Stimulated activated CD4-positive, alpha-beta T cell treated with anti-CD3 and anti-CD28 coated beads, Interleukin-12 subunit alpha, Interleukin-12 subunit beta, amount 100 ng/mL, for 4 hours (primary cell): ENCODE data around the gene ACADVL.
A peak's percentile ranks its signal among the peaks of the same experiment; 100 is the strongest.

Experiments used
- DNase-seq: peaks from one replicate; pipeline ENCODE4 v3.0.0-alpha.2; 2020

The ACADVL gene

DNA sequence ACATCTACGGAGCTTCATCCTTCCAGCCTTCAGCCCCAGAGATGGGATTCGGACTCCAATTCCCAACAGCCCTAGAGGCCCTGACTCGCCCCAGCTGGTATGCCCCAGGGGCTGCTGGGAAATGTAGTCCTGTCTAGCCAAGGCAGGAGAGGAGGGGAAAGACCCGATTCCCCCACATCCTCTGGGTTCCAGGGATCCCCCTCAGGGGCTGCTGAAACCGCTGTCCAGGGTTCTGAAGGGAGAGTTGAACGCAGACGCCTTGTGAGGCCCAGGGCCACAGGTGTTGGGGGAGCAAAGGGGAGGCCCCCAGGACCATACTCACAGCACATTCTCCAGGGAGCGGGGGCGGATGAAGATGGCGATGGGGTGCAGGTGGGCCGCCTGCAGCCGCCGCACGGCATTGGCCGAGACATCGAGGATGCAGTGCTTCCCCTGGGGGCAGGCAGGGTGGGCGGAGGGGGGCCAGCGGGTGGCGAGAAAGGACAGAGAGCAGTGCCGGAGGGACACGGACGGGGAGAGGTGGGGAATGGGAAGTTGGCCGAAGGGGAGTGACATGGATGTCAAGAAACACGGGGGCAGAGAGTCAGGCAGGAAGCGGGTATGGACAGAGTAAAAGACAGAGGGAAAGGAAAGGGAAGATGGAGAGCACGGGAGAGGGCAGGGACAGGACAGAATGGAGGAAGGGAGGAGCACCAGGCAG, 28.0 kb upstream of the ACADVL start:
- no peak for DNase-seq

DNA sequence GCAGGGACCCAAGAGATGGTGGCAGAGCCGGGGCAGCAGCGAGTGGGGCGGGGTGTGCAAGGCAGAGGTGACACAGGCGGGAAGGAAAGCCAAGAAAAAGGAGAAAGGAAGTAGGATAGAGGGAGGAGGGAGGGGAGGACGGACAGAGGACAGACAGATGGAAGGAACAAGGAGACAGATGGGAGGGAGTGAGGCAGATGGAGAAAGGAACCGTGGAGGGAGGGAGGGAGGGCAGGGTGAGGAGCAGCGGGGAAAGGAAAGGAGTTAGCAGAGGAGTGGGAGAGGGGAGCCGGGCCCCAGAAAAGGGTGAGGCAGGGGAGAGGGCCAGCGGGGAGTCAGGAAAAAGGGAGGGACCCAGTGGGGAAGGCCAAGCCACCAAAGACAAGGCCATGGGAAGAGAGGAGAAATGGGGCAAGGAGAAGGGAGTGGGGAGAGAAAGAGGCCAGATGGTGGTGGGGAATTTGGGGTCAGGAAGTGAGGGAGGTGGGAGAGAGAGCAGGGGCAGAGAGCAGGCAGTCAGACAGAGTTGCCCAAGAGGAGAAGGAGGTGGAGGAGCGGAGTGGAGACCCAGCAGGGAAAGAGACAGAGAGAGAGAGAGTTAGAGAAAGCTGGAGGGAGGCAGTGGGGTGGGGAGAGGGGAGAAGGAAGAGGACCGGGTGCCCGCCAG, 27.3 kb upstream of the ACADVL start:
- no peak for DNase-seq

GRCh38 chr17:7195971-7196370, 23.8 kb upstream of the ACADVL start:
- no peak for DNase-seq

DNA sequence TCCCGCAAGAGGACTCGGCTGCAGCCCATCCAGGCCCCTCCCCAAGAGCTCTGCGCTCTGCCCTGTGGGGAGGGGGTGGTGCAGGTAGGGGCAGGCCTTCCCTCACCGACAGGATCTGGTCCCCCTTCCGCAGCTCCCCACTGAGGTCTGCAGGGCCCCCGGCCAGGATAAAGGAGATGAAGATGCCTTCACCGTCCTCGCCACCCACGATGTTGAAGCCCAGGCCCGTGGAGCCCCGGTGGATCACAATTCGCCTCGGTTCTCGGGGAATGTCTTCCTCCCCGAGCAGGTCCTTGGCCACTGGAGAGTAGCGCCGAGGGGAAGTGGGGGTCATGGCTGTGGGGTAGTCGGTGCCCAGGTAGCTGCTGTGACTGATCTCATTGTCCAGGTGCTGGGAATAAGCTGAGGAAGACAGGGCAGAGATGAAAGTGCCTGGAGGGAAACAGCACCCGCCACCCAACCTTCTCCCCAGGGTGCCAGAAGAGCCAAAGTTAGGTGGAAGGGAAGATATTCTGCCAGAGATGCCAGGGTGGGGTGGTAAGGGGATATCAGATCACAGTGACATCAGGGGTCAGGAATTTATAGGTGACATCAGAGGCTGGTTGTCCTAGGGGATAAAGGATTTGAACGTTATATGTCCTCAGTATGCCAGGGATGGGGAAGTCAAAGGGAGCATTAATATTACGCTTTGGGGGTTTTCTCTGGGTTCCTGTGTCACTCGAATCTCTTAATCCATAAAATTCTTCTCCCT, 22.9 kb upstream of the ACADVL start:
- DNase-seq, result no peak

GRCh38 chr17:7203391-7203790, 16.3 kb upstream of the ACADVL start:
- no peak for DNase-seq

DNA sequence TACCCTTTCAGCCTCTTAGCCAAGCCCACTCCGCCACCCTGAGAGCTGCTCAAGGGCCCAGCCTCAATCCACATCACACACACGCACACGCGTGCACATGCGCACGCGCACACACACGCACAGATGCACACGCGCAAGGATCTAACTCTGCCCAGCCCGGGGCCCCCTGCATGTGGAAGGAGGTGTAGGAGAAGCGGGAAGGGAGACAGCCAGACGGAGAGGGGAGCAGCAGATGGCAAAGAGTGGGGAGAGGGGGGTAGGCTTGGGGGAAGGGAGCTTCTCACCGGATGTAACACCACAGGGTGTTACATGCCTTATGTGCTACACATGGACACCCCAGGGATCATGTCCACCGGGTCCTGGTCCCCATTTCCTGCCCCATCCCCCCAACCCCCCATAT, 15.4 kb upstream of the ACADVL start:
- no peak for DNase-seq

DNA sequence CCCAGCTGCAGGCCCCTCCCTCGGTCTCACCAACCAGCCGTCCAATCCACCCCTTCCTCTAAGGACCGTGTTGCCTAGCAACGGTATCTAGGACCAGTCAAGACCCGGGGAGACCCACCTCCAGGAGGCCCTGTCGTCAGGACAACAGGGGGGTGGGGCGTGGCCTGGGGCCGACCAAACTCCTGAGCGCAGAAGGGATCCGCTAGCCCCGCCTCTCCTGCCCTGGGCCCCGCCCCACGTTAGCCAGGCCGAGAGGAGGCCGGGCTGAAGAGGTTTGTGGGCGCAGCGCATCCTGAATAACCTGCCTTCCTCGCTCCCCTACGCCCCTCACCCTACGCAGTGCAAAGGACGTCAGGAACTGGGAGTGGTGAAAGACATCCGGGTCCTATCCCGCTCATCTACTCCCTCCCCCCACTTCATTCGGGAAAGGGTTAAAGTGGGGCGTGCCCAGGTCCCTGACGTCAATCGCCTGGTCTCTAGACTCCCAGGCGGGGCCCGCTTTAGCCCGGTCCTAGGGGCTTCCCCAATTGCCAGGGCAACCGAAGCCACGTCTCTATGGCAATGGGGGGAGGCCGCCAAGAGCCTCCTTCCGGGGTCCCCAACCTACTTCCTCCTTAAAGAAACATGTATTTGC, 14.8 kb upstream of the ACADVL start:
- peak; percentile 86 for DNase-seq

DNA sequence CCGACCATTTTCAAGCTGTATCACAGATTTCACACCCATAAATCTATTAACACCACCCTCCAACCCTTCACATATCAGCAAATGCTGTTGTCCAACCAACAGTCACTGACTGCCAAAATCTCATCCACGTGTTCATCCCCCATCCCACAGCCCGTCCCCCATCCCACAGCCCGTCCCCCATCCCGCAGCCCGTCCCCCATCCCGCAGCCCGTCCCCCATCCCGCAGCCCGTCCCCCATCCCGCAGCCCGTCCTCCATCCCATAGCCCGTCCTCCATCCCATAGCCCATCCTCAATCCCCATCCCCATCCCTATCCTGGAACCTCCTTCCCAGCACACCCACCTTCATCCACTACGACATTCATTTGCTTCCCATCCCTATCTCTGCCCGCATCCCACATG, 14.2 kb upstream of the ACADVL start:
- no peak for DNase-seq

- DNase-seq, result no peak
Observed at GRCh38 chr17:7207120-7208001, 12.4 kb upstream of the ACADVL start.

- DNase-seq, result no peak
Observed at GRCh38 chr17:7208027-7208571, 11.6 kb upstream of the ACADVL start.

- DNase-seq, result no peak
Observed at GRCh38 chr17:7208754-7209460, 10.8 kb upstream of the ACADVL start.

- no peak for DNase-seq
Observed at GRCh38 chr17:7211491-7212273, 8.1 kb upstream of the ACADVL start.

DNA sequence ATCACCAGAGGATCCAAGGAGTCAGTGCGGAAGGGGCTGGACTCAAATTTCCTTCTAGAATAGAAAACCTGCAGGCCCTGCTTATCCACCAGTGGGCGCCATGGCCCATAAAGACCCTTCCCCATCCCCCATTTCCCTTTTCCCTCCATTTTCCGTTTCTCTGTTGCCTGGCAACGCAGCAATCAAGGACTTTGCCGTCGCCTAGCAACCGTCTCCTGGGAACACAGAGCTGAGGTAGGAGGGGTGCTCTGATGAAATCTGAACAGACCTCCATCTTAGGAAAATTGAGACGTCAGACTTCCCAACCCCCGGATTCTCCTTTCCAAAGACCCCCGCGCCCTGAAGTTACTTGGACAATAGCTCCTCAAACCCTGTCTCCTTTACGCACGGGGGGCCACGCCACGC, 5.8 kb upstream of the ACADVL start:
- DNase-seq, result no peak

GRCh38 chr17:7214300-7215135, 5.2 kb upstream of the ACADVL start:
- peak; percentile 99 for DNase-seq

GRCh38 chr17:7215136-7215638, 4.6 kb upstream of the ACADVL start:
- no peak for DNase-seq

DNA sequence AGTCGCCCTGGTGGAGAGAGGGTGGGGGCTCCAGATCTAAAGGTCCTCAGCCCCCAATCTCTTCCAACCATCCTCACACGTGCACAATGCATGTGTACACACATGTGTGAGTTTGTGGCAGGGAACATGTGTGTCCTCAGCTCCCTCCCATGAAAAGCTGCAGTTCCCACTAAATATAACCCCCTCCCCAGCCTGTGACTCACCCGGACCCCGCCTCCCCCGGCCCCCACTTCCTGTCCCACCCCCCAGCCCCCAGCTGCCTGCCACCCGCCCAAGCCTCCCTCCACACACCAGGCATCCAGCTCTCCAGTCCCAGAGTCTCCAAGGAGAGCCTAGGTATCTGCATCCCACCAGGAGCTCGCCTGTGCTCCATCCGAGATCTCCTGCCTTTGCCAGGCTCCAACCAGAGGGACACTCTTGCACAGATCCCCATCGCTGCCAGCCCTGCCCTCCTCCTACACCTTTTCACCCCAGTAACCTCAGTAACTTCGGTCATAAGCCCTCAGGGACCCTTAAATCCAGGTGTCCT, 4.0 kb upstream of the ACADVL start:
- no peak for DNase-seq

- DNase-seq, result no peak
Observed at GRCh38 chr17:7216242-7217112, 3.3 kb upstream of the ACADVL start.
